Suppressor macrophage treated with lipopolysaccharide for 1 hour (primary cell): ENCODE measurements around the gene HELZ.
"Not testable (repeated sequence)": the region's sequence is repeated elsewhere in the genome, so short reads cannot be mapped to it uniquely, and the experiment has no call there.

Source experiments
- DNase-seq, 3 donors: peaks; one replicate each; pipeline ENCODE4 v3.0.0-alpha.2; 2020 to 2022

Gene HELZ

DNA sequence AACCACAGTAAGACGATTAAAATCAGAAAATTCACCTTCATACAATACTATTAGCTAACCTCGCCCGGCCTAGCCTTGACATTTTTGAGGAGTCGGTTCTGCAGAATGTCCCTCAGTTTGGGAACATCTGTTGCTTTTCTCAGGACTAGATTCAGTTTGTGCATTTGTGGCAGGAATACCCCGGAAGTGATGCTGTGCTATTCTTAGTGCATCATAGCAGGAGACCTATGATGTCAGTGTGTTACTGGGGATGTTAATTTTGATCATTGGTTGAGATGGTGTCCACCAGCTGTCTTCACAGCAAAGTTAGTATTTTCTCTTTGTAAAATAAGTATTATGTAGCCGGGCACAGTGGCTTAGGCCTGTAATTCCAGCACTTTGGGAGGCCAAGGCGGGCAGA lies 21.5 kb upstream of the HELZ start:
- DNase-seq: no peak

GRCh38 chr17:67265436-67266019 lies 20.5 kb upstream of the HELZ start:
- peak in 2 of 3 donors; percentile 36 to 40 for DNase-seq

DNA sequence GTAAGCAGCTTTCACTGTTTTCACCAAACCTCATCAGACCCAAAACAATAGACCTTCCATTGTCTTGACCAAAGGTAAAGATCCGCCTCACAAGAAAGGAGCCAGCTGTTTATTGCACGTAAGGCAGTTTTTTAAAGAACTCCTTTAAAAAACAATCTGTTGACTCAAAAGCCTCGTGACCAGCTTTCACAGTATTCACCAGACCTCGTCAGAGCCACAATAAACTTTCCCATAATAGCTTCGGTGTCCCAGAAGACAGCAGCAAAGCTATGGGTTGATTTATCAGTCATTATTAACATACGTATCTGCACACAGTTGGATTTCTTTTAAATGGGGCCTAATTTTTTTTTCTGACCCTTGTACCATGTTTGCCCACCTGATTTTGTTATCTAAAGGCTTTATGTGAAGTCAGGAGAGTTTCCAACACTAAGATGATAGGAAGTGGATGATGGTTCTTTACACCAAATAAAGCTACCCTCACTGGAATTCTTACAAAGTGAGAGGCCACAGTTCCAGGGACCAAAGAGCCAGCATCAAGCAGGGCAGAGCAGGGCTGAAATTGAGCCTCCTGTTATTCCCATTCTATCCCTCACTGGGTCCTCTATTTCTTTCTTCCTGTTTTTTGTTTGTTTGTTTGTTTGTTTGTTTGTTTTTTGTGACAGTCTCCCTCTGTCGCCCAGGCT lies 17.6 kb upstream of the HELZ start:
- peak; percentile 46 to 68 (median 64) for DNase-seq

GRCh38 chr17:67260170-67260987 lies 15.4 kb upstream of the HELZ start:
- DNase-seq: peak; percentile 74 to 83 (median 83)

- peak; percentile 62 to 71 (median 70) for DNase-seq
These were observed 13.9 kb upstream of the HELZ start for GRCh38 chr17:67258821-67259468.

DNA sequence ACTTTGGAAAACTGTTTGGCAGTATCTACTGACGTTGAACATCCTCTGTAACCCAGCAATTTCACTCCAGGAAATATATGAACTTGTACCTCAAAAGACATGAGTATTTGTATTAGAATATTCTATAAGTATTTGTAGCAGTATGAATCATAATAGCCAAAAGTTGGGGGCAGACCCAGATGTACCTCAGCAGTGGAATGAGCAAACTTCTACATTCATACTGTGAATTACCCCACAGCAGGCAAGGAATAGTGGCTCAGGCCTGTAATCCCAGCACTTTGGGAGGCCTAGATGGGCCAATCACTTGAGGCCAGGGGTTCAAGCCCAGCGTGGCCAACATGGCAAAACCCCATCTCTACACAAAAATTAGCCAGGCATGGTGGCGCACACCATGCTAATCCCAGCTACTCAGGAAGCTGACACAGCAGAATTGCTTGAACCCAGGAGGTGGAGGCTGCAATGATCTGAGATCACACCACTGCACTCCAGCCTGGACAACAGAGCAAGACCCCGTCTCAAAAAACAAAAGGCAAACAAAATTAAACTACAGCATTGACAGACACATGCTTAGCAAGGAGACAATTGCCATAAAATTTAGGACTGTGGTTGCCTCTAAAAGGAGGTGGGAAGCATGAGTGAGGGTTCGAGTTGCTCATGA lies 11.2 kb upstream of the HELZ start:
- DNase-seq: no peak

DNA sequence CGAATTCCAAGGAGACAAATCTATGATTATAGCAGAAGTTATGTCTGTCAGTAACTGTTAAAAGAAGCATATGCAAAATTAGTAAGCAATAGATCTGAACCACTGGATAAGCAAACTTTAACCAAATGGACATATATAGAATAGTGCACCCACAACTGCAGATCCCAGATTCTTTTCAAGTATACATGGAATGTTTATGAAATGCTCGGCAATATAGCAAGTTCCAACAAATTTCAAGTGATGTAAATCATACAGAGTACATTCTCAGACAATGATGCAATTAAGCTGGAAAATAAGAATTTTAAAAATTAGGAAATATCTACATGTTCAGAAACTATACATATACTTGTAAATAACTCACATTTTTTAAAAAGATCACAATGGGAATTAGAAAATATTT lies 8.4 kb upstream of the HELZ start:
- no peak for DNase-seq

- not testable (repeated sequence) for DNase-seq
These were observed 6.6 kb upstream of the HELZ start for GRCh38 chr17:67251586-67251985.

DNA sequence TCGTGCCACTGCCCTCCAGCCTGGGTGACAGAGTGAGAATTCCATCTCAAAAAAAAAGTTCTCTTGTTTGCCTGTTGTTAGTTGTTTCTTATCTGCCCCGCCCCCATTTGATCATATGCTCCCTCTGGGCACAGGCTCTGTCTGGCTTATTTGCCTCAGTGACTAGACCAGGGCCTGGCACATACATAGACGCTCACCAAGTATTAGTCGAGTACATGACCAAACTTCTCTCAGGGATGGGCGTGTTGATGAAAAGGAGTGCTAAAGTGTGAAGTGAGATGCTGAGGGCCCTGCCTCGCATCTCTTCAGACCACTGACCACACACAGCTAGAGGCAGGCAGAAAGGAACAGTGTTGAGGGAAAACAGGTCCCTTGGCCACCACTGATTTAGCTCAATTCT lies 3.3 kb upstream of the HELZ start:
- DNase-seq: no peak

GRCh38 chr17:67247416-67247900 lies 2.5 kb upstream of the HELZ start:
- DNase-seq: no peak

- peak in 2 of 3 donors; percentile 39 to 40 for DNase-seq
These were observed 1.8 kb upstream of the HELZ start for GRCh38 chr17:67246653-67247415.

DNA sequence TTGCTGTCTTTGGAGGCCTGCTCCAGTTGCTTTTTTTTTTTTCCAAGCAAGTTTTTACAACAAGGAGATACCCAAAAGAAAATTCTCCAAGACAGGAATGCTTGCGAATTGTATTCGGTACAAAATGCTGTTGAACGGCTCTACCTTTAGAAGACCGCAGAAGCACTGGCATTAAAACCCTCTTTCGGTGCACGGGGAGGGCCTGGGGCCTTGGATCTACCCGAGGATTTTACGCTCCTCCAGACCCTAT lies 1.3 kb upstream of the HELZ start:
- DNase-seq: no peak

DNA sequence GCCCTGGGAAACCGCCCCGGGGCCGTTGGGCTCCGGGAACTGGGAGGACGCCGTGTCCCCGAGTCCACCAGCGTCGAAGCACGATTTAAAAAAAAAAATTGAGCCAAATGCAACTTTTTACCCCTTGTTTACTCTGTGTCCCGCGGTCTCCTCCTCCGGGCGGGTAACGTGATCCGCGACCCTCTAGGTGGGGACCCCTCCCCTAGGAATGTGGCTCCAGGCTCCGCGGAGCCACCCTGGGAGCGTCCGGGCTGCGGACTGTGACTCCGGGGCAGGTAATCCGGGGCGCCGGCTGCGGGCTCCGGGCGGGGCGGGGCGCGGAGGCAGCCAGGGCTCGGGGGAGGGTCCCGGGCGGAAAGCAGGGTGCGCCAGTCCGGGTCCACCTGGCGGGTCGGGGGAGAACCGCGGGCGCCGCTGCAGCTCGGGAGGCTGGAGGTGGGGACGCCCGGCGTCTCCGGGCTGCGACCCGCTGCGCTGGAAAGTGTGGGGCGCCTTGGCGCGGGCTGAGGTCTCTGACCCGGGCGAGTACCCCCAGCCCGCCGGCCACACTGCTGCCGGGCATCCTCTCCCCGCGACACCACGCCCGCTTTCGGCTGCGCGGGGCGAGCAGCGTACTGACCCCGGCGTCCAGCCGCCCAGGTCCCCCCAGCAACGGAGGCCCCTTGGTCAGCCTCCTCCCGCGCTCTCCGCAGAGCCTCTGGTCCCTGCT lies 852 bp upstream of the HELZ start:
- DNase-seq: peak in 1 of 3 donors; percentile 42

- no peak for DNase-seq
These were observed 444 bp downstream of the HELZ start for GRCh38 chr17:67244431-67245072.

- DNase-seq: no peak
These were observed 1.7 kb downstream of the HELZ start for GRCh38 chr17:67243284-67243683.

- DNase-seq: no peak
These were observed 3.2 kb downstream of the HELZ start for GRCh38 chr17:67241719-67242341.

DNA sequence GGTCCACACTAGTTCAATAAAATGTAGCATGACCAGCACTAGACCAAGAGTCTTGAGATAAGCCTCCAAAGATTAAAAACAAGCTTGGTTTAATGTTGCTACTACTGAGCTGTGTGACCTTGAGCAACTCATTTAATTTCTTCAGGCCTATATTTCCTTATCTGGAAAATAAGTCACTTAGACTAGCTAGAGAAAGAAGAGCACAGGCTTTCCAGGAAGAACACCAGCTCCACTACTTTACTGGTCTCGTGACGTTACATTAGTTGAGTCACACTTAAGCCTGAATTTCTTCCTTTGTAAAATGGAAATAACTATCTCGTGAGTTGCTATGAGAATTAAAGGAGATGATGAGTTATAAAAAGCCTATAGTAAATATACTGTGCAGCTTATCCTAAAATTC lies 5.4 kb downstream of the HELZ start:
- DNase-seq: peak in 1 of 3 donors; percentile 38

DNA sequence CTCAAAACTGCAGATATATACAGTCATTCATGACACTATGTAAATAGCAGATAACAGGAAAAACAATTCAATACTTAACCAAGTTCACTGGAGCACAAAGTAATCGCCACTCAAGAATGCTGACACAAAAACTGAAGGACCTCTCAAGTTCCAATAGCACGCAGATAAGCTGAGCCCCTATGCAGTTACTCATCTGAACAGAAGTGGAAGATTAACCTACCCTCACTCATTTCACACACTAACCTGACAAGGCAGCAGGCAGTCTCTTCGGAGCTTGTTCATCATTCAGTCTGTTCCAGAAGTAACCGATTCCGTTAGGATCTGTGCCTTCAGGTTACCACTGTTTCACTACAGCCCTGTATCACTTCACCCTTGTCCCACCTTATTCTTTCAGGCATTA lies 6.0 kb downstream of the HELZ start:
- DNase-seq: no peak

DNA sequence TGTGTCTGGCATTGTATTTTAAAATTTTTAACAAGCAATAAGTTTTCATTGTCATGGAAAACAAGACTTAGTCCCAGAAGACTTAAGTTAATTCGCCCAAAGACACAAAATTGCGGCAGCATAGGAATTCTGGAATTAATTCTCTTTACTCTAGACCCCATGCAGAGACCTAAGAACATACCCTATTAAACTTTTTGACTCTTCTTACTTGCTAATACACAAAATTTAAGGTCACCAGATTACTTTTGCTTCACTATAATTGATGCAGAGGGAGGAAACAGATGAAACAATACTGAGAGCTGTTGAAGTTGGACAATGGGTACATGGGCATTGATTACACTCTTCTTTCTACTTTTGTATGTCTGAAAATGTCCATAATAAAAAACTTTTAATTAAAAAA lies 12.6 kb downstream of the HELZ start:
- DNase-seq: no peak

GRCh38 chr17:67229109-67229955 lies 15.7 kb downstream of the HELZ start:
- DNase-seq: no peak
